Measurements from ENCODE around the gene OCEL1.

DNA sequence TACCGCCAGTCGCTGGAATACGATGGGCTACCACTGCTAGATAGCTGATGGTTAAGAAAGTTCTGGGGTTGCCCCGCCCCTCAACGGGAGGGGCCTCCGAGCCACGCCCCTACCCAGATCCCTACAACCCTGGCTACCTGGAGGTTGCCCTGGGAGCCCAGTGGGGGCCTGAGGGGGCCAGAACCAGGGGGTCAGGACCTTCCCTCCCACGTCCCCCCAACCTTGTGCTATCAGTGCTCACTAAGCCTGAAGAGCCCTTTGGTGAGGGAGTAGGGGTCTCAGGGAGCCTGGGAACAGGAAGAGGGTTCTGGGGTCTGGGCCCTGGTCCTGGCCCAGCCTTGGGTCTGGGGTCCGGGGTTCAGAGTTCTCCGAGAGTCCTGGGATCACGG, 8.9 kb downstream of the OCEL1 start:
- TF ChIP-seq CTCF (IDR thresholded peaks at IDR 0.05; ENCODE audit: low read depth, low read length, poor library complexity, severe bottlenecking), result no peak
- no peak for TF ChIP-seq EZH2phosphoT487 (IDR thresholded peaks at IDR 0.05; ENCODE audit: borderline replicate concordance, low read length)

Measured in DOHH2 (cell line).